Measurements from ENCODE around the gene ANKRD33. TPM values are rescaled to one million over a fixed set of nuclear protein-coding genes. Genes with fewer than 3 reads are reported as not detected.

Gene ANKRD33
- total RNA-seq, 1 experiment from 2014 or later: 0.21 TPM

- CTCF ChIA-PET: no interaction called here
- Histone ChIP-seq H3K27ac (ENCODE audit: low read length) (no peak overlapping the region), H3K4me3 (ENCODE audit: low read depth in 2 of 2, low read length in 2 of 2) (no peak overlapping the region), H3K9me3 (ENCODE audit: control insufficient read depth, insufficient read depth, low read depth, low read length) (no peaks in the 10 kb centered on the region), H3K36me3 (ENCODE audit: control insufficient read depth, insufficient read depth, low read length) (no peaks in the 10 kb centered on the region), H3K27me3 (ENCODE audit: control insufficient read depth, insufficient read depth, low read length) (peaks cover 3% of the 10 kb centered on the region; the same call in 1 of the 2 replicates), H3K4me1 (ENCODE audit: control insufficient read depth, insufficient read depth, low read length) (peaks cover 3% of the 10 kb centered on the region)
- ATAC-seq (no peak), DNase-seq (ENCODE audit: low read depth, low spot score) (no peak)
- TF ChIP-seq, protein P1, sequence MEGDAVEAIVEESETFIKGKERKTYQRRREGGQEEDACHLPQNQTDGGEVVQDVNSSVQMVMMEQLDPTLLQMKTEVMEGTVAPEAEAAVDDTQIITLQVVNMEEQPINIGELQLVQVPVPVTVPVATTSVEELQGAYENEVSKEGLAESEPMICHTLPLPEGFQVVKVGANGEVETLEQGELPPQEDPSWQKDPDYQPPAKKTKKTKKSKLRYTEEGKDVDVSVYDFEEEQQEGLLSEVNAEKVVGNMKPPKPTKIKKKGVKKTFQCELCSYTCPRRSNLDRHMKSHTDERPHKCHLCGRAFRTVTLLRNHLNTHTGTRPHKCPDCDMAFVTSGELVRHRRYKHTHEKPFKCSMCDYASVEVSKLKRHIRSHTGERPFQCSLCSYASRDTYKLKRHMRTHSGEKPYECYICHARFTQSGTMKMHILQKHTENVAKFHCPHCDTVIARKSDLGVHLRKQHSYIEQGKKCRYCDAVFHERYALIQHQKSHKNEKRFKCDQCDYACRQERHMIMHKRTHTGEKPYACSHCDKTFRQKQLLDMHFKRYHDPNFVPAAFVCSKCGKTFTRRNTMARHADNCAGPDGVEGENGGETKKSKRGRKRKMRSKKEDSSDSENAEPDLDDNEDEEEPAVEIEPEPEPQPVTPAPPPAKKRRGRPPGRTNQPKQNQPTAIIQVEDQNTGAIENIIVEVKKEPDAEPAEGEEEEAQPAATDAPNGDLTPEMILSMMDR (IDR thresholded peaks at IDR 0.05): no peak
- TF ChIP-seq SIN3A (IDR thresholded peaks at IDR 0.05; ENCODE audit: borderline replicate concordance, insufficient read depth, low read depth, low read length): no peak
- TF ChIP-seq POLR2AphosphoS5 (IDR thresholded peaks at IDR 0.05; ENCODE audit: low read depth, low read length): no peak
- no peak for TF ChIP-seq TCF7L2 (IDR thresholded peaks at IDR 0.05; ENCODE audit: low read depth, low read length)
- TF ChIP-seq, protein P2, sequence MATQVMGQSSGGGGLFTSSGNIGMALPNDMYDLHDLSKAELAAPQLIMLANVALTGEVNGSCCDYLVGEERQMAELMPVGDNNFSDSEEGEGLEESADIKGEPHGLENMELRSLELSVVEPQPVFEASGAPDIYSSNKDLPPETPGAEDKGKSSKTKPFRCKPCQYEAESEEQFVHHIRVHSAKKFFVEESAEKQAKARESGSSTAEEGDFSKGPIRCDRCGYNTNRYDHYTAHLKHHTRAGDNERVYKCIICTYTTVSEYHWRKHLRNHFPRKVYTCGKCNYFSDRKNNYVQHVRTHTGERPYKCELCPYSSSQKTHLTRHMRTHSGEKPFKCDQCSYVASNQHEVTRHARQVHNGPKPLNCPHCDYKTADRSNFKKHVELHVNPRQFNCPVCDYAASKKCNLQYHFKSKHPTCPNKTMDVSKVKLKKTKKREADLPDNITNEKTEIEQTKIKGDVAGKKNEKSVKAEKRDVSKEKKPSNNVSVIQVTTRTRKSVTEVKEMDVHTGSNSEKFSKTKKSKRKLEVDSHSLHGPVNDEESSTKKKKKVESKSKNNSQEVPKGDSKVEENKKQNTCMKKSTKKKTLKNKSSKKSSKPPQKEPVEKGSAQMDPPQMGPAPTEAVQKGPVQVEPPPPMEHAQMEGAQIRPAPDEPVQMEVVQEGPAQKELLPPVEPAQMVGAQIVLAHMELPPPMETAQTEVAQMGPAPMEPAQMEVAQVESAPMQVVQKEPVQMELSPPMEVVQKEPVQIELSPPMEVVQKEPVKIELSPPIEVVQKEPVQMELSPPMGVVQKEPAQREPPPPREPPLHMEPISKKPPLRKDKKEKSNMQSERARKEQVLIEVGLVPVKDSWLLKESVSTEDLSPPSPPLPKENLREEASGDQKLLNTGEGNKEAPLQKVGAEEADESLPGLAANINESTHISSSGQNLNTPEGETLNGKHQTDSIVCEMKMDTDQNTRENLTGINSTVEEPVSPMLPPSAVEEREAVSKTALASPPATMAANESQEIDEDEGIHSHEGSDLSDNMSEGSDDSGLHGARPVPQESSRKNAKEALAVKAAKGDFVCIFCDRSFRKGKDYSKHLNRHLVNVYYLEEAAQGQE (IDR thresholded peaks at IDR 0.05; ENCODE audit: insufficient read depth in 1 of 2, low read depth in 2 of 2, low read length in 1 of 2): no peak
- in situ Hi-C loops (cut with HindIII; ENCODE audit: low pct_unique_long_range_greater_than_20kb, low sequenced_read_pairs): no loop called here
- POLR2A ChIA-PET: no interaction called here
- no TSS peak for BruUV-seq (replicated peaks)
- intact Hi-C loops (cut with micrococcal nuclease; ENCODE audit: unreplicated experiment): no loop called here
These were observed 41.6 kb upstream of the ANKRD33 start for GRCh38 chr12:51846271-51846691.

DNA sequence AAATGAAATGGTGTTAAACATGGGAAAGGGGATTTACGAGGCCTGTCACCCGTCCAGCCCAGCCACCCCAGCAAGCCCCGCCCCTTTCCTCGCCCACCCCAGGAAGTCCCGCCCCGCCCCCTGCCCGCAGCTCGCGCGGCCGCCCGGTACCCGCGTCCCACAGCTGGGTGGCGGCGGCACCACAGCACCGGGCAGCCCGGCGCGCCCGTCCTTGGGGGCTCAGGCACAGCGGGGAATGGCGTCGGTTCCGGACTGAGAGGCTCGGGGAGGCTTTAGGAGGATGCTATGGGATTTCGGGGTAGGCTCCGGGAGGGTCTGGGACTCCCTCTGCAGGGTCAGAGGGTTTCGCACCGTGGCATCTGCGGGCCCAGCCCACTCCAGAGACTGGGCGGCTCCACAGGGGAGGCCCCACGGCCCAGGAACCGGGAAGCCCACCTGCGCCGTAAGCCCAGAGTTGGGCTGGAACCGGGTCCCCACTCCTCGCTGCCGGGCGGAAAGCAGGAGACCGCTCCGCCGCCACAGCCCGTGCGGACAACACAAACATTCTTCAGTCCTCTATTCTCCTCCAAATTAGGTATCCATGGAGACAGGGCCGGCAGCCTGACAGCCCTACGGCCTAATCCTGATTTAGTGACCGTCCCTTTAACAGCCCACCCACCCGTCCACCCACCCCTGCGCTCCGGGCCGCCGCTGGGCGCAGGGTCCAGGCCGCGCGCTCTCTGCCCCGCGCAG, 40.8 kb upstream of the ANKRD33 start:
- no TSS peak for BruUV-seq (replicated peaks)
- Histone ChIP-seq H3K9me3 (ENCODE audit: control insufficient read depth, insufficient read depth, low read depth, low read length) (no peaks in the 10 kb centered on the region), H3K36me3 (ENCODE audit: control insufficient read depth, insufficient read depth, low read length) (no peaks in the 10 kb centered on the region), H3K4me1 (ENCODE audit: control insufficient read depth, insufficient read depth, low read length) (peaks cover 3% of the 10 kb centered on the region), H3K4me3 (ENCODE audit: low read depth in 2 of 2, low read length in 2 of 2) (peak overlapping the region; percentile 40 to 48), H3K27me3 (ENCODE audit: control insufficient read depth, insufficient read depth, low read length) (peaks cover 3% of the 10 kb centered on the region; the same call in 1 of the 2 replicates), H3K27ac (ENCODE audit: low read length) (no peak overlapping the region)
- ChIA-PET POLR2A (no interaction called here), CTCF (no interaction called here)
- DNase-seq (ENCODE audit: low read depth, low spot score) (no peak), ATAC-seq (peak; percentile 66)
- no peak for TF ChIP-seq TCF7L2 (IDR thresholded peaks at IDR 0.05; ENCODE audit: low read depth, low read length)
- intact Hi-C loops (cut with micrococcal nuclease; ENCODE audit: unreplicated experiment) (no loop called here), in situ Hi-C loops (cut with HindIII; ENCODE audit: low pct_unique_long_range_greater_than_20kb, low sequenced_read_pairs) (no loop called here)

- Histone ChIP-seq H3K4me3 (ENCODE audit: low read depth in 2 of 2, low read length in 2 of 2) (peak overlapping the region; percentile 40 to 48), H3K4me1 (ENCODE audit: control insufficient read depth, insufficient read depth, low read length) (peaks cover 3% of the 10 kb centered on the region), H3K36me3 (ENCODE audit: control insufficient read depth, insufficient read depth, low read length) (no peaks in the 10 kb centered on the region), H3K27me3 (ENCODE audit: control insufficient read depth, insufficient read depth, low read length) (peaks cover 3% of the 10 kb centered on the region; the same call in 1 of the 2 replicates), H3K9me3 (ENCODE audit: control insufficient read depth, insufficient read depth, low read depth, low read length) (no peaks in the 10 kb centered on the region), H3K27ac (ENCODE audit: low read length) (no peak overlapping the region)
- no peak for TF ChIP-seq POLR2AphosphoS5 (IDR thresholded peaks at IDR 0.05; ENCODE audit: low read depth, low read length)
- no peak for TF ChIP-seq TCF7L2 (IDR thresholded peaks at IDR 0.05; ENCODE audit: low read depth, low read length)
- intact Hi-C loops (cut with micrococcal nuclease; ENCODE audit: unreplicated experiment): no loop called here
- POLR2A ChIA-PET: no interaction called here
- in situ Hi-C loops (cut with HindIII; ENCODE audit: low pct_unique_long_range_greater_than_20kb, low sequenced_read_pairs): no loop called here
- DNase-seq (ENCODE audit: low read depth, low spot score) (no peak), ATAC-seq (peak; percentile 55)
- BruUV-seq (replicated peaks): no TSS peak
- CTCF ChIA-PET: no interaction called here
These were observed 40.1 kb upstream of the ANKRD33 start for GRCh38 chr12:51847643-51848325.

All from Panc1 (cell line).